ENCODE data around the gene WNT1. TPM values are rescaled to one million over a fixed set of nuclear protein-coding genes. Genes with fewer than 3 reads are reported as not detected.

The WNT1 gene
- polyA plus RNA-seq, 1 donor from 2014 or later = not detected

GRCh38 chr12:48965298-48965838 lies 12.8 kb upstream of the WNT1 start:
- no peaks in the 10 kb centered on the region for H4K20me1 ChIP-seq (ENCODE audit: insufficient read depth)

More at GRCh38 chr12:48965298-48965838, 12.8 kb upstream of the WNT1 start:
- no peak for TF ChIP-seq TAF1 (IDR thresholded peaks at IDR 0.05; ENCODE audit: low read depth)
- no peak for TF ChIP-seq EP300 (conservative IDR thresholded peaks at IDR 0.05; ENCODE audit: poor library complexity, severe bottlenecking)
- peak; percentile 50 for TF ChIP-seq SMC3 (conservative IDR thresholded peaks at IDR 0.05; ENCODE audit: poor library complexity)
- no peak for TF ChIP-seq MXI1 (conservative IDR thresholded peaks at IDR 0.05; ENCODE audit: poor library complexity, severe bottlenecking)
- no peak for TF ChIP-seq POLR2AphosphoS5 (IDR thresholded peaks at IDR 0.05)
- no peak for TF ChIP-seq EZH2 (IDR thresholded peaks at IDR 0.05; ENCODE audit: borderline replicate concordance, insufficient read depth, low read length, poor library complexity, severe bottlenecking)
- TF ChIP-seq REST (IDR thresholded peaks at IDR 0.05; ENCODE audit: borderline replicate concordance) = no peak
- peak; percentile 45 for TF ChIP-seq CTCF (IDR thresholded peaks at IDR 0.05; ENCODE audit: poor library complexity, severe bottlenecking)
- peak; percentile 43 for TF ChIP-seq RAD21 (conservative IDR thresholded peaks at IDR 0.05)
- Histone ChIP-seq H2AFZ (ENCODE audit: low read depth, low read length) (no peak overlapping the region), H3K9me3 (ENCODE audit: low read length) (no peaks in the 10 kb centered on the region), H3K9ac (ENCODE audit: low read length) (no peak overlapping the region), H3K27me3 (ENCODE audit: insufficient read depth, low read depth, low read length) (peaks cover 75% of the 10 kb centered on the region), H3K9me2 (ENCODE audit: insufficient read depth, low read length) (no peaks in the 10 kb centered on the region), H3F3A (ENCODE audit: insufficient read depth, low read length, poor library complexity, severe bottlenecking) (no peaks in the 10 kb centered on the region), H3K4me3 (ENCODE audit: low read length) (no peak overlapping the region), H3K4me2 (ENCODE audit: low read length) (no peak overlapping the region), H3K27ac (ENCODE audit: low read length) (no peak overlapping the region), H3K79me2 (replicated peaks; ENCODE audit: insufficient read depth, low read length) (no peaks in the 10 kb centered on the region), H3K36me3 (ENCODE audit: insufficient read depth, low read length) (no peaks in the 10 kb centered on the region)
